K562 (cell line): ENCODE data around the gene RAMAC. TPM values are rescaled to one million over a fixed set of nuclear protein-coding genes. Genes with fewer than 3 reads are reported as not detected.

ENCODE experiments used
- ATAC-seq: fragments of 200-7000 bp; cut with Tn5 transposase; 3 replicates; pipeline ENCODE4 v1.9.1; 2020; ENCODE audit warnings: moderate library complexity
- BruUV-seq: library from RNA; stranded (reverse); fragments of 400-500 nt; replicated peaks from 2 replicates; lab custom pipeline; 2021; lab: Mats Ljungman, UMichigan
- CTCF ChIA-PET: fragments of 300-600 bp; formaldehyde crosslinking; extraction: SDS; loops from one replicate; lab custom pipeline; 2021; ENCODE audit warnings: low intra/inter-chr PET ratio; lab: Yijun Ruan, JAX
- POLR2A ChIA-PET: fragments of 300-600, 350-650 bp; sonication (Branson Sonifier 250); formaldehyde crosslinking; extraction: SDS; loops from one replicate; lab custom pipeline; 2021; ENCODE audit warnings: antibody characterized with exemption, inconsistent platforms; lab: Yijun Ruan, JAX
- DNase-seq, 4 experiments: peaks; one replicate each; pipeline versions ENCODE4 v3.0.0 to v3.0.0-alpha.2; 2011 to 2018; ENCODE audit warnings: low spot score in 3 of 4, mixed read lengths in 3 of 4; ENCODE audit errors: extremely low read depth in 1 of 4
- FAIRE-seq: peaks from 2 replicates; lab custom pipeline; 2011; peaks lifted over from hg19 to GRCh38; lab: Jason Lieb, UNC
- H2AFZ ChIP-seq: 2 replicates; pipeline ENCODE4 v1.6.0; 2011; ENCODE audit warnings: low read depth, low read length, control low read depth, inconsistent platforms
- H3K27ac ChIP-seq: fragments of 200-600 bp; 3 replicates; pipeline ENCODE4 v1.8.0; 2011; ENCODE audit warnings: low read depth, mild to moderate bottlenecking, control low read depth, inconsistent platforms, low read length, moderate library complexity, mixed read lengths; ENCODE audit errors: extremely low read depth
- H3K27me3 ChIP-seq, 2 experiments: fragments of 300-600 bp in 1 of 2; 2 replicates in 1 of 2; 3 replicates in 1 of 2; pipeline versions ENCODE4 v1.6.0 to v1.8.0; 2011; ENCODE audit warnings: inconsistent platforms in 2 of 2, low read length in 2 of 2, mild to moderate bottlenecking in 1 of 2, mixed read lengths in 1 of 2, moderate library complexity in 1 of 2; ENCODE audit not compliant: control insufficient read depth in 2 of 2, insufficient read depth in 2 of 2
- H3K36me3 ChIP-seq: fragments of 300-600 bp; 3 replicates; pipeline ENCODE4 v1.8.0; 2011; ENCODE audit warnings: mild to moderate bottlenecking, low read length, inconsistent platforms; ENCODE audit not compliant: control insufficient read depth, insufficient read depth
- H3K4me1 ChIP-seq, 2 experiments: fragments of 200-600 bp in 1 of 2; replicated peaks in 1 of 2; 2 replicates in 1 of 2; 3 replicates in 1 of 2; pipeline versions ENCODE4 v1.5.1 to v1.8.0; 2011; ENCODE audit warnings: inconsistent platforms in 2 of 2, low read length in 2 of 2, mild to moderate bottlenecking in 1 of 2, mixed read lengths in 1 of 2, moderate library complexity in 1 of 2; ENCODE audit not compliant: control insufficient read depth in 2 of 2, insufficient read depth in 2 of 2
- H3K4me2 ChIP-seq: 2 replicates; pipeline ENCODE4 v1.6.1; 2011; ENCODE audit warnings: low read length, control low read depth, inconsistent platforms, mixed read lengths; ENCODE audit not compliant: insufficient read depth
- H3K4me3 ChIP-seq: fragments of 200-600 bp; sonication (generic), shearing (Covaris generic); 2 replicates; pipeline ENCODE4 v1.5.1; 2016; ENCODE audit warnings: control low read depth, inconsistent platforms
- H3K79me2 ChIP-seq: fragments of 200-600 bp; 3 replicates; pipeline ENCODE4 v1.8.0; 2011; ENCODE audit warnings: low read length, inconsistent platforms; ENCODE audit not compliant: control insufficient read depth, insufficient read depth
- H3K9ac ChIP-seq, 2 experiments: 2 replicates each; pipeline versions ENCODE4 v1.6.0 to v1.6.1; 2011; ENCODE audit warnings: low read depth in 2 of 2, low read length in 2 of 2, control low read depth in 1 of 2, inconsistent platforms in 1 of 2, mild to moderate bottlenecking in 1 of 2, mixed read lengths in 1 of 2; ENCODE audit not compliant: insufficient read depth in 1 of 2
- H3K9me1 ChIP-seq: one replicate; pipeline ENCODE4 v1.6.0; 2011; ENCODE audit warnings: inconsistent platforms, mild to moderate bottlenecking, low read length, moderate library complexity; ENCODE audit not compliant: control insufficient read depth, insufficient read depth
- H3K9me3 ChIP-seq: replicated peaks from 2 replicates; pipeline ENCODE4 v1.5.1; 2011; ENCODE audit warnings: low read depth, low read length, inconsistent platforms; ENCODE audit not compliant: control insufficient read depth, insufficient read depth
- H4K20me1 ChIP-seq: replicated peaks from 2 replicates; pipeline ENCODE4 v1.6.1; 2011; ENCODE audit warnings: low read length, inconsistent platforms, mixed read lengths; ENCODE audit not compliant: control insufficient read depth, insufficient read depth
- FOXP1 ChIP-seq: sonication (generic); formaldehyde crosslinking; IDR thresholded peaks from 2 replicates; pipeline ENCODE4 v1.8.0; 2022; ENCODE audit warnings: mild to moderate bottlenecking, missing genetic modification reagents
- NBN ChIP-seq: fragments of 450-650 bp; IDR thresholded peaks from 2 replicates; pipeline ENCODE4 v1.6.1; 2016; ENCODE audit warnings: low read depth, mild to moderate bottlenecking
- SRSF9 ChIP-seq: fragments of 200-400 bp; formaldehyde crosslinking; IDR thresholded peaks from 2 replicates; pipeline ENCODE4 v1.6.1; 2017; ENCODE audit warnings: low read depth, low read length, borderline replicate concordance
- TFAP4 ChIP-seq: sonication (generic); formaldehyde crosslinking; IDR thresholded peaks from 2 replicates; pipeline ENCODE4 v1.8.0; 2022; ENCODE audit warnings: missing genetic modification reagents, mild to moderate bottlenecking, moderate library complexity, borderline replicate concordance
- ZNF133 ChIP-seq: fragments of 250-450 bp; sonication (Bioruptor Pico); IDR thresholded peaks from 2 replicates; pipeline ENCODE4 v1.4.0; 2020; ENCODE audit warnings: mild to moderate bottlenecking
- ZNF395 ChIP-seq: fragments of 200-800 bp; sonication (Bioruptor generic); IDR thresholded peaks from 2 replicates; pipeline ENCODE4 v1.6.1; 2017; ENCODE audit warnings: missing genetic modification characterization, missing compliant biosample characterization
- WGBS: fragments of 100-300 bp; shearing (Covaris generic); methylation state at CpG from one replicate; pipeline ENCODE4 v1.1.6; 2016; ENCODE audit warnings: low coverage, mixed read lengths; ENCODE audit not compliant: insufficient coverage; ENCODE audit errors: missing lambda C conversion rate; 5-methylcytosine and 5-hydroxymethylcytosine counted together
- in situ Hi-C: fragments of 300-500 bp; cut with MboI; formaldehyde crosslinking; loops from 4 replicates; pipeline ENCODE4 v1.15.0; 2018; ENCODE audit warnings: inconsistent platforms, mixed read lengths
- intact Hi-C: fragments of 100-400 bp; cut with micrococcal nuclease; formaldehyde crosslinking; loops from 2 replicates; pipeline ENCODE4 v1.14.2; 2022
- polyA plus RNA-seq, 8 experiments: library from polyadenylated mRNA; depleted of rRNA in 4 of 8; stranded (reverse) in 5 of 8; unstranded in 3 of 8; fragments of >200 nt; fragmentation: Nextera tagmentation in 2 of 8; fragmentation: Illumina TruSeq in 1 of 8; extraction: Ambion mirVana in 2 of 8; extraction: Trizol in 1 of 8; gene quantifications; 2 replicates each; pipeline versions ENCODE4 v1.2.1 to v1.2.3, GENCODE V29; 2011 to 2014; ENCODE audit warnings: inconsistent platforms in 1 of 8, missing spikeins in 1 of 8
- total RNA-seq, 7 experiments: library from RNA; depleted of rRNA in 6 of 7; stranded (reverse); fragments of >200 nt in 6 of 7; fragmentation: Illumina TruSeq in 2 of 7; extraction: Trizol in 2 of 7; gene quantifications; 2 replicates each; pipeline versions ENCODE4 v1.2.1 to v1.2.3, GENCODE V29; 2011 to 2021; ENCODE audit warnings: low replicate concordance in 1 of 7

The RAMAC gene
- total and polyA plus RNA-seq, 9 of the 15 experiments (the other 6 are each of a cell fraction or from before 2014, with no cell fraction given), result 26.9 to 108 (median 38.4) TPM

- H4K20me1 ChIP-seq, result no peaks in the 10 kb centered on the region
- H3K9ac ChIP-seq, result no peak overlapping the region
- H3K36me3 ChIP-seq, result peaks cover 53% of the 10 kb centered on the region
- H3K9me1 ChIP-seq, result no peaks in the 10 kb centered on the region
- POLR2A ChIA-PET, result no interaction called here
- peaks cover 10% of the 10 kb centered on the region in 2 experiments; a peak in 4 of 5 replicates for H3K4me1 ChIP-seq
- no peaks in the 10 kb centered on the region for H3K27me3 ChIP-seq
- no peak overlapping the region for H3K4me2 ChIP-seq
- no peaks in the 10 kb centered on the region for H3K9me3 ChIP-seq
- CTCF ChIA-PET, result no interaction called here
- H2AFZ ChIP-seq, result no peak overlapping the region
- DNase-seq, result no peak
- no peak overlapping the region for H3K27ac ChIP-seq
- H3K4me3 ChIP-seq, result no peak overlapping the region
- 94% methylated on average over 2 of the region's 2 CpGs for WGBS
- no TSS peak for BruUV-seq
- intact Hi-C loops, result no loop called here
- TF ChIP-seq FOXP1 (CRISPR knock-in tag) (no peak), NBN (no peak), TFAP4 (CRISPR knock-in tag) (no peak), ZNF133 (CRISPR knock-in tag) (no peak), SRSF9 (no peak), ZNF395 (CRISPR knock-in tag) (no peak)
- no peak for ATAC-seq
- H3K79me2 ChIP-seq, result no peaks in the 10 kb centered on the region; the same call in 2 of the 3 replicates
- no peak for FAIRE-seq
- in situ Hi-C loops, result no loop called here
Observed at GRCh38 chr15:83018436-83018835, 32.4 kb downstream of the RAMAC start.
